ENCODE results near the gene TMEM123.
"Not testable (repeated sequence)": the region's sequence is repeated elsewhere in the genome, so short reads cannot be mapped to it uniquely, and the experiment has no call there.

The TMEM123 gene

DNA sequence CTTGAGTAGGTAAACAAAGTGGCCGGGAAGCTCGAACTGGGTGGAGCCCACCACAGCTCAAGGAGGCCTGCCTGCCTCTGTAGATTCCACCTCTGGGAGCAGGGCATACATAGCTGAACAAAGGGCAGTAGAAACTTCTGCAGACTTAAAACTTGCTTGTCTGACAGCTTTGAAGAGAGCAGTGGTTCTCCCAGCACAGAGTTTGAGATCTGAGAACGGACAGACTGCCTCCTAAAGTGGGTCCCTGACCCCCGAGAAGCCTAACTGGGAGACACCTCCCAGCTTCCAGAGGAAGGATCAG, 13.6 kb downstream of the TMEM123 start:
- DNase-seq; H3K4me2 ChIP-seq (ENCODE audit: insufficient read depth, low read length); H3K9ac ChIP-seq (ENCODE audit: low read depth, low read length); H3K4me3 ChIP-seq (ENCODE audit: low read depth in 1 of 2, low read length in 2 of 2); ATAC-seq (ENCODE audit: insufficient read depth, low read depth); H3K27ac ChIP-seq (ENCODE audit: low read length); H3K9me3 ChIP-seq (ENCODE audit: insufficient read depth, low read length, severe bottlenecking); H2AFZ ChIP-seq (ENCODE audit: low read depth, low read length); H3K27me3 ChIP-seq (ENCODE audit: insufficient read depth, low read length, poor library complexity); H3K4me1 ChIP-seq (ENCODE audit: insufficient read depth, low read length): not testable (repeated sequence)
- H4K20me1 ChIP-seq (ENCODE audit: insufficient read depth, low read length): peaks cover 13% of the 10 kb centered on the region
- H3K36me3 ChIP-seq (ENCODE audit: insufficient read depth, low read length): peaks cover 38% of the 10 kb centered on the region
- H3K79me2 ChIP-seq (ENCODE audit: insufficient read depth, low read length): peaks cover 67% of the 10 kb centered on the region

GRCh38 chr11:102438311-102439062, 14.1 kb downstream of the TMEM123 start:
- ATAC-seq (ENCODE audit: insufficient read depth, low read depth) (no peak), DNase-seq (no peak)
- Histone ChIP-seq H3K27ac (ENCODE audit: low read length) (no peak overlapping the region), H3K4me1 (ENCODE audit: insufficient read depth, low read length) (no peaks in the 10 kb centered on the region), H3K9me3 (ENCODE audit: insufficient read depth, low read length, severe bottlenecking) (peaks cover 7% of the 10 kb centered on the region), H3K4me2 (ENCODE audit: insufficient read depth, low read length) (no peak overlapping the region), H3K79me2 (ENCODE audit: insufficient read depth, low read length) (peaks cover 69% of the 10 kb centered on the region), H4K20me1 (ENCODE audit: insufficient read depth, low read length) (peaks cover 10% of the 10 kb centered on the region), H2AFZ (ENCODE audit: low read depth, low read length) (no peak overlapping the region), H3K9ac (ENCODE audit: low read depth, low read length) (no peak overlapping the region), H3K36me3 (ENCODE audit: insufficient read depth, low read length) (peaks cover 43% of the 10 kb centered on the region), H3K4me3 (ENCODE audit: low read depth in 1 of 2, low read length in 2 of 2) (no peak overlapping the region), H3K27me3 (ENCODE audit: insufficient read depth, low read length, poor library complexity) (no peaks in the 10 kb centered on the region)
- TF ChIP-seq EZH2 (IDR thresholded peaks at IDR 0.05; ENCODE audit: borderline replicate concordance, low read depth, low read length, severe bottlenecking): no peak
- TF ChIP-seq, protein P1, sequence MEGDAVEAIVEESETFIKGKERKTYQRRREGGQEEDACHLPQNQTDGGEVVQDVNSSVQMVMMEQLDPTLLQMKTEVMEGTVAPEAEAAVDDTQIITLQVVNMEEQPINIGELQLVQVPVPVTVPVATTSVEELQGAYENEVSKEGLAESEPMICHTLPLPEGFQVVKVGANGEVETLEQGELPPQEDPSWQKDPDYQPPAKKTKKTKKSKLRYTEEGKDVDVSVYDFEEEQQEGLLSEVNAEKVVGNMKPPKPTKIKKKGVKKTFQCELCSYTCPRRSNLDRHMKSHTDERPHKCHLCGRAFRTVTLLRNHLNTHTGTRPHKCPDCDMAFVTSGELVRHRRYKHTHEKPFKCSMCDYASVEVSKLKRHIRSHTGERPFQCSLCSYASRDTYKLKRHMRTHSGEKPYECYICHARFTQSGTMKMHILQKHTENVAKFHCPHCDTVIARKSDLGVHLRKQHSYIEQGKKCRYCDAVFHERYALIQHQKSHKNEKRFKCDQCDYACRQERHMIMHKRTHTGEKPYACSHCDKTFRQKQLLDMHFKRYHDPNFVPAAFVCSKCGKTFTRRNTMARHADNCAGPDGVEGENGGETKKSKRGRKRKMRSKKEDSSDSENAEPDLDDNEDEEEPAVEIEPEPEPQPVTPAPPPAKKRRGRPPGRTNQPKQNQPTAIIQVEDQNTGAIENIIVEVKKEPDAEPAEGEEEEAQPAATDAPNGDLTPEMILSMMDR (IDR thresholded peaks at IDR 0.05; ENCODE audit: borderline replicate concordance, extremely low read depth, low read length, poor library complexity, severe bottlenecking): no peak

GRCh38 chr11:102437727-102438126, 14.8 kb downstream of the TMEM123 start:
- Histone ChIP-seq H2AFZ (ENCODE audit: low read depth, low read length) (no peak overlapping the region), H3K9ac (ENCODE audit: low read depth, low read length) (no peak overlapping the region), H3K9me3 (ENCODE audit: insufficient read depth, low read length, severe bottlenecking) (peaks cover 12% of the 10 kb centered on the region), H3K27me3 (ENCODE audit: insufficient read depth, low read length, poor library complexity) (no peaks in the 10 kb centered on the region), H3K27ac (ENCODE audit: low read length) (no peak overlapping the region), H3K4me3 (ENCODE audit: low read depth in 1 of 2, low read length in 2 of 2) (no peak overlapping the region), H3K4me2 (ENCODE audit: insufficient read depth, low read length) (no peak overlapping the region), H3K36me3 (ENCODE audit: insufficient read depth, low read length) (peaks cover 50% of the 10 kb centered on the region), H3K4me1 (ENCODE audit: insufficient read depth, low read length) (no peaks in the 10 kb centered on the region), H3K79me2 (ENCODE audit: insufficient read depth, low read length) (peaks cover 69% of the 10 kb centered on the region), H4K20me1 (ENCODE audit: insufficient read depth, low read length) (peaks cover 7% of the 10 kb centered on the region)
- TF ChIP-seq, protein P1 (IDR thresholded peaks at IDR 0.05; ENCODE audit: borderline replicate concordance, extremely low read depth, low read length, poor library complexity, severe bottlenecking): no peak
- TF ChIP-seq EZH2 (IDR thresholded peaks at IDR 0.05; ENCODE audit: borderline replicate concordance, low read depth, low read length, severe bottlenecking): no peak
- ATAC-seq (ENCODE audit: insufficient read depth, low read depth): no peak
- no peak for DNase-seq

GRCh38 chr11:102436976-102437375, 15.6 kb downstream of the TMEM123 start:
- Histone ChIP-seq H3K9me3 (ENCODE audit: insufficient read depth, low read length, severe bottlenecking) (peaks cover 13% of the 10 kb centered on the region), H4K20me1 (ENCODE audit: insufficient read depth, low read length) (peaks cover 7% of the 10 kb centered on the region), H3K4me2 (ENCODE audit: insufficient read depth, low read length) (no peak overlapping the region), H3K27me3 (ENCODE audit: insufficient read depth, low read length, poor library complexity) (no peaks in the 10 kb centered on the region), H3K4me1 (ENCODE audit: insufficient read depth, low read length) (no peaks in the 10 kb centered on the region), H3K79me2 (ENCODE audit: insufficient read depth, low read length) (peaks cover 71% of the 10 kb centered on the region), H2AFZ (ENCODE audit: low read depth, low read length) (no peak overlapping the region), H3K36me3 (ENCODE audit: insufficient read depth, low read length) (peaks cover 55% of the 10 kb centered on the region), H3K27ac (ENCODE audit: low read length) (no peak overlapping the region), H3K9ac (ENCODE audit: low read depth, low read length) (no peak overlapping the region), H3K4me3 (ENCODE audit: low read depth in 1 of 2, low read length in 2 of 2) (no peak overlapping the region)
- no peak for ATAC-seq (ENCODE audit: insufficient read depth, low read depth)
- TF ChIP-seq EZH2 (IDR thresholded peaks at IDR 0.05; ENCODE audit: borderline replicate concordance, low read depth, low read length, severe bottlenecking): no peak
- TF ChIP-seq, protein P1 (IDR thresholded peaks at IDR 0.05; ENCODE audit: borderline replicate concordance, extremely low read depth, low read length, poor library complexity, severe bottlenecking): no peak
- DNase-seq: no peak

Data from DND-41 (cell line).